NCI-H2171 (cell line): ENCODE results near the gene TENM4.

Source experiments
- DNase-seq: peaks from one replicate; lab custom pipeline; 2025; lab: John Stamatoyannopoulos, UW

The TENM4 gene

GRCh38 chr11:78783301-78783700 lies 657.5 kb downstream of the TENM4 start:
- DNase-seq, result no peak

- no peak for DNase-seq
These were observed 658.1 kb downstream of the TENM4 start for GRCh38 chr11:78782725-78783124.

DNA sequence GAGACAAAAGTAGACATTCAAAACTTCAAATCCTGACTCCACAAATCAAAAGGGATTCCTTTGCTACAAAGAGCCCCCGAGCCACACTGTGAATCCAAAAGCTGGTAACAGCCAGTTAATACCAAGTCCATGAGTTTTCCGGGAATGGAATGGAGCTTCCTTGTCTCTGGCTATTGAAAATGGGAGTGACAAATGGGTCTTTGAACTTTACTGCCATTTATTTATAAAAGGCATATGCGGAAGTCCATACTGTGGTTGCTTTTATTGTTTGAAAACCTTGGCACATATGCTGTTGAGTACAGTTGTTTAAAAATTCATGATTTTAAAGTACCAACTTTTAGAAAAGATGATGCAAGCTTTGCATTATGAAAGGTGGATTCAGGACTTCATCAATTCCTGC lies 659.9 kb downstream of the TENM4 start:
- no peak for DNase-seq

DNA sequence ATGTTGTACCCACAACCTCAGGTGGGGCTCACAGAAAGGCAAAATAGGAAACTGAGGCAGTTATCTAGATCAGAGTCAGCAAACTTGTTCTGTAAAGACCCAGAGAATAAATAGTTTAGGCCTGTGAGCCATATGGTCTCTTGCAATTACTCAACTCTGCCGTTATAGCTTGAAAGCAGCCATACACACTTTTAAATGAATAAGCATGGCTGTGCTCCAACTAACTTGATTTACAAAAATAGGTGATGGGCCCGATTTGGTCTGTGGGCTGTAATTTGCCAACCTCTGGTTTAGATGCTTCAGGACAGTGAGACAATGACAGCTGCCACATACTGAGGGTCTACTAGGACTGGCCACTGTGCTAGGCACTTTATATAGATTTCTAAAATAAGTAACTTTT lies 667.3 kb downstream of the TENM4 start:
- DNase-seq, result no peak

DNA sequence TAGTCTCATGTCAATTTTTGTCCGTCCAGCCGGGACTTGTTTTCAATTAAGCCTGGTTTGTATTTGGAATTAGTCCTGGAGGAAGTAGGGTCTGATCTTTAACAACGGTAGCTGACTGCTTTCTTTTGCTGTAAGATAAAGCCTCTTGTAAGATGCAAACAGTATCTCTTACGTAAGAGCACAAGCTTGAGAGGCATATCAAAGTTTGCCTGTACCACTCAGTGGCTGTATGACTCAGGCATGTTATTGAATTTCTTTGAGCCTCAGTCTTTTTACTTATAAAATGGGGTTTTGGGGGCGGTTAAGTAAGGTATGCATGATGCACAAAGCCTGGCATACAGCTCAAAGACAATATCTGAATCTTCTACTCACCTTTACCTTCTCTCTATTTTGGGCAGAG lies 667.8 kb downstream of the TENM4 start:
- DNase-seq, result no peak

GRCh38 chr11:78772186-78772585 lies 668.6 kb downstream of the TENM4 start:
- DNase-seq, result no peak

- no peak for DNase-seq
These were observed 669.9 kb downstream of the TENM4 start for GRCh38 chr11:78770931-78771330.

DNA sequence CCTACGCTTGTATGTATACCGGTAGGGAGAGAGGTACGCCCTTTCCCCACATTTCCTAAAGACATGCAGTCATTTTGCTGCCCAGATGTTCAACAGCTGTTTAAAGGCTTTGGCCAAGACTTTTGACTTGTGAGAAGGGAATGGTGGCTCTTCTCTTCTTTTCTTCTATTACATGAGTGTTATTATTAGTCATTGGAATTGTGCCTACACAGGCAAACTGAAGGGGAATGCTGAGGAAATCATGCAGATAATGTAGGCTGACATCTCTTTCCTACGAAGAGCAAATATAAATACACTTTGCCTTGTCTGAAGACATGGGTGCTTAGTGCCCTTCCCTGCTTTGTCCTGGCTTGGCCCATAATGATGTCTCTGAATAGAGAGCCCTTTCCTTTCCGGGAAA lies 671.9 kb downstream of the TENM4 start:
- no peak for DNase-seq

DNA sequence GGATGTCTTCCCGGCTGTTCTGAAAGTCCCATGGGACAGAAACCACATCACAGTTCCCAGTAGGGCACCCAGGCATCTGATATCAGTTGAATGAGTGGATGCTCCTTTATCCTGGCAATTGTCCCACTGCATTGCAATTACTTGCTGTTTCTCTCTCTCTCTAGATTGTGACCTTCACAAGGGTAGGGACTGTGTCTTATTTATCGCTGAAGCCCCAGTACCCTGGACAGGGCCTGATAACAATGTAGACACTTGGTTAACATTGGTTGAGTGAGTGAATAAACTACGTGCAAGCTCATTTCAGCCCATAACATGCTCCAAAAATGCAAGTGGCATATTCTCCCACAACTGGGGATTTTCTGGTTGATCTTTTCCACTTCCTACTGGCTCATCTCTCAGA lies 672.5 kb downstream of the TENM4 start:
- no peak for DNase-seq

DNA sequence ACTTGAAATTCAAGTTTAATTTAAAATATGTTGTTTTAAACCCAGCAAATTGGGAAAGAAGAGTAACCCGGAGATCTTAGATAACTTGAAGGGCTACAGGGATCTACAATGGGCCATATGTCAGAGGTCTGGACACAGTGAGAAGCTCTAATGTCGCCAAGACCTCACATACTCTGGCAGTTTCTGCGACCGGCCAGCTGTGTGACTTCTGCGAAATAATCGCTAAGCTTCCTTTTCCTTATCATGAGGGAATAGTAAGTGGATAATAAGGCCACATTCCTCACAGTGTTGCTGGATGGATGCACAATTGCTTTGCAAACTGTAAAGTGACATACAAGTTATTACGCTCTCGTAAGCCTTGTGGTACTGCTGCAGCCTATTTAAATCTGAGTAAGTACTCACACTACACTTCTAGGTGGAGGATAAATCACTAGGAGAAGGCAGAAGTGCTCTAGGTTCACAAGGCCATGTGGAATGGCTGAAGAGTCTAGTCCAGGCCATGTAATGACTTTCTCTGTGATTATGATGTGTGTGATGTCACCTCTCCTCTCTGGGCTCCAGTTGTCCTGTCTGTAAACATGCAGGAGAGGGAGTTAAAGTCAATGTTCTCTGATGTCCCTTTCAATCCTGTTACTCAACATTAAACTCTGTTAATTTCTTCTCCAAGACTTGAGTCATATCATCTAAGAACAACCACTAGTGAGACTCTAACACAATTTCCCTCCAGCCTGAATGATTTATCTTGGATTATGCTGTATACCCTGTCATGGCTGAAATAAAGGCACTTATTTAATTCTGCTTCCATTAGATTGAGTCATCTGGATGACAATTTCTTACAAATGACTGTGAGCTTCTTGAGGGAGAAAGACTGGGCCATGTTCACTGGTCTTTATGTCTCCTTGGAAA lies 673.5 kb downstream of the TENM4 start:
- DNase-seq, result no peak

GRCh38 chr11:78764946-78765345 lies 675.9 kb downstream of the TENM4 start:
- no peak for DNase-seq

- no peak for DNase-seq
These were observed 677.2 kb downstream of the TENM4 start for GRCh38 chr11:78763664-78764063.

DNA sequence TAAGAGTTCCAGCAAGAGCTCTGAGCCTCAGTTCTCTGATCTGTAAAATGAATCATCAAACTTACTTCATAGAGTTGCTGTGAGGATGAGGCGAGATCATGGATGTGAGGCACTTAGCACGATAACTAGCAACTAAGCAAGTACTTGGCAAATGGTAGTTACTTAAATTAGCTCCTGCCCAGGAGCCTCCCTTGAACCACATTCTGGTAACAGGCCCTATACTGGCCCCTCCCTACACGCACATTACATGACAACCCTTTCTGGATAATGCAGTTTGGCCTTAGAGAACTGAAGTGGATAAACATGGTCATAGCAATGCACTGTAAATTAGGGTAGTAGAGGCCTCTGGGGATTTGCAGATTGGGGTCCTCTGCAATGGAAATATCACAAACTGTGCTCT lies 678.7 kb downstream of the TENM4 start:
- no peak for DNase-seq

DNA sequence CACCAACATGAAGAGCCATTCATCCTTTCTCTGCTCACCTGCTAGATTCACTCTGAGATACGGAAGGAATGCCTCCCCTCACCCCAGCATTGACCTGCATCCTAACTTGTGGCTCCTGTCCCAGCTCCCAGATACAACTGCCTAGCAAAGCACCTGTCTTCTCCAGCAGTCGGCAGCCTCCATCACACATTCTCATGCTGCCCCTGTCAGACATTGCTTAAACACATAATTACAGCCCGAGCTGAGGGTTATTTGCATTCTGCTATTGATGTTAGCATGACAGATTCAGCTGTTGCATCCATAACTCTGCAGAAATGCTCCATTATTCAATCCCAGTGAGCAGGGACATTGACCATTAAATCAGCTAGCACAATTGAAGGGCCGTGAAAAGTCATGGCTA lies 681.8 kb downstream of the TENM4 start:
- DNase-seq, result no peak

- DNase-seq, result no peak
These were observed 687.5 kb downstream of the TENM4 start for GRCh38 chr11:78753297-78753696.

GRCh38 chr11:78752494-78752893 lies 688.3 kb downstream of the TENM4 start:
- DNase-seq, result no peak

- DNase-seq, result no peak
These were observed 691.7 kb downstream of the TENM4 start for GRCh38 chr11:78748918-78749690.

- DNase-seq, result no peak
These were observed 695.9 kb downstream of the TENM4 start for GRCh38 chr11:78744949-78745348.

DNA sequence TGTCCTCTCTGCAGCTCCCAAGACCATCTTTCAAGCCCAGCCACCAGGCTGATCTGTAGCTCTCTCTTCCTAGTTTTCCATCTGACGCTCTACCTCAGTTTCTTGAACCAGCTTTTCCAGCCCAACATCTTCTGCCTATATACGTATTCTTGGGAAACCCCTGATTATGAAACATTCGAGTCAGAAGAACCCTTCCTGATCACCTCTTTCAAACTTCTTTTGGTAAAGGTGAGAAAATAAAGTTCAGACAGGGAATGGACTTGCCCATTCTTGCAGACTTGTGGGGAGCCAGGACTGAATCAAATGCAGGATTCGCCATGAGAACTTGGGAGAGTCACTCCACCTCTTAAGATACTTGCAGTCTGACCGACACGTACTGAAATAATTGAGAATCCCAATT lies 696.6 kb downstream of the TENM4 start:
- no peak for DNase-seq

- peak; percentile 97 for DNase-seq
These were observed 698.4 kb downstream of the TENM4 start for GRCh38 chr11:78742430-78742829.

DNA sequence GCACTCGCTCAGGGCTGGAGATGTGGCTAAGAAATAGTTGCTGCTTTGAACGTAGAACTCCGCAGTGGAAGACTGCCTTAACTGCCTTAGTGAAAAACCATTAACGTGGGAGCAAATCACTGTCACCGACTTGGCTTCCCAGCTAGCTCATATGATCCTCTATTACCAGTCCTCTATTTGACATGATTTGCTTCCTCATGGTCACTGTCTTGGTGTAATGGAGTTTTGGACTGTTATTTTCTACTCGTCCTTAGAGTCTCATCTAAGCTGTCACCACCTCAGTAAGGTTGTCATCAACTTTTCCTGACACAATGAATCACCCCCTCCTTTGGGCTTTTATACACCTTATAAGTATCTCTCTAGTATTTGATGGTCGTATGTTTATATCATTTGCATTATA lies 699.1 kb downstream of the TENM4 start:
- no peak for DNase-seq

- DNase-seq, result peak; percentile 53
These were observed 700.4 kb downstream of the TENM4 start for GRCh38 chr11:78740199-78741071.
